ENCODE measurements around the gene CYP2W1. TPM values are rescaled to one million over a fixed set of nuclear protein-coding genes. Genes with fewer than 3 reads are reported as not detected.

CYP2W1 gene
- polyA plus RNA-seq, 1 donor (not counting 4 experiments of a cell fraction or from before 2014, with no cell fraction given): 0.05 TPM

DNA sequence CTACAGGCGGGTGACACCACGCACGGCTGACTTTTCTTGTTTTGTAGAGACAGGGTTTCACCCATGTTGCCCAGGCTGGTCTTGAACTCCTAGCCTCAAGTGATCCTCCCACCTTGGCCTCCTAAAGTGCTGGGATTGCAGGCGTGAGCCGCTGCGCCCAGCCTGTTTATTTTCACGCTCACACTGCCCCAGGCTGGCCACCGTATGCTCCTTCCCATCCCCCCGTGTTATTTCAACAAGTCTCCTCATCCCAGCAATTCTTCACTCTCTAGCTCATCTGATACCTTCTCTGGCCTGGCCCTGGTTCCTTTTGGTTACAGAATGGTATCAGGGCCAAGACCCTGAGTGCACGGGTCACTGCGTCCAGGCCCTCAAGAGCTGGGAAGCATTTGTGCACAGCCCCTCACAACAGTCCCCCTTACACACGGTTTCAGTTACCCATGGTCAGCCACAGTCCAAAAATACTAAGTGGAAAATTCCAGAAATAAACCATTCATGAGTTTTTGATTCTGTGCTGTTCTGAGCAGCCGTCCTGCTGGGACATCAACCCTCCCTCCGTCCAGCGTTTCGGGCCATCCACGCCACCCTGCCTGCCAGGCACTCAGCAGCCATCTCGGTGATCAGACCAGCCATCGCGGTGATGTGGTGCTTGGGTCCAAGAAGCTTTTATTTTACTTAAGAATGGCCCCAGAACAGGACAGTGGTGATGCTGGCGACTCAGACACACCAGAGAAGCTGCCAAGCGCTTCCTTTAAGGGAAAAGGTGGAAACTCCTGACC lies 16.5 kb upstream of the CYP2W1 start:
- peaks cover 9% of the 10 kb centered on the region for H4K20me1 ChIP-seq (ENCODE audit: control insufficient read depth, extremely low read depth, insufficient read depth, low read length)
- DNase-seq (ENCODE audit: low read depth, low spot score) (no peak), FAIRE-seq (no peak)
- peaks cover 13 to 38% of the 10 kb centered on the region in 2 experiments for H3K36me3 ChIP-seq (ENCODE audit: control insufficient read depth in 2 of 2, extremely low read depth in 1 of 2, insufficient read depth in 2 of 2, low read length in 2 of 2)
- TF ChIP-seq, protein P1, sequence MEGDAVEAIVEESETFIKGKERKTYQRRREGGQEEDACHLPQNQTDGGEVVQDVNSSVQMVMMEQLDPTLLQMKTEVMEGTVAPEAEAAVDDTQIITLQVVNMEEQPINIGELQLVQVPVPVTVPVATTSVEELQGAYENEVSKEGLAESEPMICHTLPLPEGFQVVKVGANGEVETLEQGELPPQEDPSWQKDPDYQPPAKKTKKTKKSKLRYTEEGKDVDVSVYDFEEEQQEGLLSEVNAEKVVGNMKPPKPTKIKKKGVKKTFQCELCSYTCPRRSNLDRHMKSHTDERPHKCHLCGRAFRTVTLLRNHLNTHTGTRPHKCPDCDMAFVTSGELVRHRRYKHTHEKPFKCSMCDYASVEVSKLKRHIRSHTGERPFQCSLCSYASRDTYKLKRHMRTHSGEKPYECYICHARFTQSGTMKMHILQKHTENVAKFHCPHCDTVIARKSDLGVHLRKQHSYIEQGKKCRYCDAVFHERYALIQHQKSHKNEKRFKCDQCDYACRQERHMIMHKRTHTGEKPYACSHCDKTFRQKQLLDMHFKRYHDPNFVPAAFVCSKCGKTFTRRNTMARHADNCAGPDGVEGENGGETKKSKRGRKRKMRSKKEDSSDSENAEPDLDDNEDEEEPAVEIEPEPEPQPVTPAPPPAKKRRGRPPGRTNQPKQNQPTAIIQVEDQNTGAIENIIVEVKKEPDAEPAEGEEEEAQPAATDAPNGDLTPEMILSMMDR (optimal IDR thresholded peaks at IDR 0.05 in 1 of 3, IDR thresholded peaks at IDR 0.05 in 1 of 3, conservative IDR thresholded peaks at IDR 0.05 in 1 of 3; ENCODE audit: extremely low read depth in 1 of 3, insufficient read depth in 2 of 3, low read length in 3 of 3): no peak
- no peak for TF ChIP-seq EZH2 (IDR thresholded peaks at IDR 0.05; ENCODE audit: low read length)
- H3K9me1 ChIP-seq (ENCODE audit: control insufficient read depth, extremely low read depth, insufficient read depth, low read length): no peaks in the 10 kb centered on the region
- no peak overlapping the region for H3K9ac ChIP-seq (ENCODE audit: control insufficient read depth, extremely low read depth, insufficient read depth, low read length)
- no peak overlapping the region for H3K4me2 ChIP-seq (ENCODE audit: control insufficient read depth, extremely low read depth, insufficient read depth, low read depth, low read length)
- H3K79me2 ChIP-seq (ENCODE audit: control insufficient read depth, insufficient read depth, low read length): peaks cover 16% of the 10 kb centered on the region
- dilution Hi-C loops (cut with MboI; ENCODE audit: extremely low pct_ligation_motif_present, low sequenced_read_pairs): no loop called here
- no peak overlapping the region for H3K4me3 ChIP-seq (ENCODE audit: control insufficient read depth in 2 of 3, extremely low read depth in 1 of 3, insufficient read depth in 2 of 3, low read depth in 1 of 3, low read length in 3 of 3)
- no peak overlapping the region for H2AFZ ChIP-seq (ENCODE audit: control insufficient read depth, low read length)
- H3K27me3 ChIP-seq (ENCODE audit: control insufficient read depth, extremely low read depth, insufficient read depth, low read length): peaks cover 15% of the 10 kb centered on the region
- no peaks in the 10 kb centered on the region for H3K9me3 ChIP-seq (ENCODE audit: control insufficient read depth, low read depth, low read length)
- H3K27ac ChIP-seq (ENCODE audit: control insufficient read depth, insufficient read depth, low read length): no peak overlapping the region
- no peaks in the 10 kb centered on the region for H3K4me1 ChIP-seq (ENCODE audit: control insufficient read depth, extremely low read depth, insufficient read depth, low read length)

DNA sequence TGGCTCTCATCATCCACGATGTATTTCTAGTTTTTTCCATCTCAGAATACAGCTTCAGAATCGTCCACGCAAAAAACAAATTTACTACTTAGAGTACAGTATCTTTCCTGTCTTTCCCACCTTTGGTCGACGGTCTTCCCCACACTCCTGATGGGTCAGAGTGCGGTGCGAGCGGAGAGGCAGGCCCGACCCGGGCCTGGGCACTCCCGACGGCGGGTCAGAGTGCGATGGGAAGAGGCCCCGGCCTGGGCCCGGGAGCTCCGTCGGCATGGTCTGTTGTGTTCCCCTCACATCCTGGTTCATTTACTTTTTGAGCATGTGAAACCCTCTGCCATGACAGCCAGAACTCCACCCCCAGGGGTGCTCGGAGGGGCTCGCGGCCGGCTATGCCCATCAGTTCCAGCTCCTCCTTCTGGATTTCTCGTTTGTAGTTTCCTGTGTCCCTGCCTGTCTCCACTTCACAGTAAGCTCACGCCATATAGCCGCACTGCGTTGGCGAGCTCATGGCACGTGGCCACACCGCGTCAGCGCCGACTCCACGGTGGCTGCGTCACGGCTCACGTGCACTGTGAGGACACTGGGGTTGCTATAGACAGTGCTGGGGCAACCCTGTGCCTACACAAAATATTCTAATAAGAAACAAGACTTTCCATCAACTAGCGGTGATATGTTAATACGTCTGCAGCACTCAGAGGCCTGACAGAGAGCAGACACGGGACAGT lies 15.5 kb upstream of the CYP2W1 start:
- Histone ChIP-seq H3K9me1 (ENCODE audit: control insufficient read depth, extremely low read depth, insufficient read depth, low read length) (no peaks in the 10 kb centered on the region), H4K20me1 (ENCODE audit: control insufficient read depth, extremely low read depth, insufficient read depth, low read length) (peaks cover 9% of the 10 kb centered on the region), H3K9me3 (ENCODE audit: control insufficient read depth, low read depth, low read length) (no peaks in the 10 kb centered on the region), H3K4me1 (ENCODE audit: control insufficient read depth, extremely low read depth, insufficient read depth, low read length) (no peaks in the 10 kb centered on the region), H3K4me3 (ENCODE audit: control insufficient read depth in 2 of 3, extremely low read depth in 1 of 3, insufficient read depth in 2 of 3, low read depth in 1 of 3, low read length in 3 of 3) (no peak overlapping the region), H3K4me2 (ENCODE audit: control insufficient read depth, extremely low read depth, insufficient read depth, low read depth, low read length) (no peak overlapping the region), H3K79me2 (ENCODE audit: control insufficient read depth, insufficient read depth, low read length) (peaks cover 24% of the 10 kb centered on the region), H3K27me3 (ENCODE audit: control insufficient read depth, extremely low read depth, insufficient read depth, low read length) (peaks cover 13% of the 10 kb centered on the region), H3K27ac (ENCODE audit: control insufficient read depth, insufficient read depth, low read length) (no peak overlapping the region), H2AFZ (ENCODE audit: control insufficient read depth, low read length) (no peak overlapping the region), H3K36me3 (ENCODE audit: control insufficient read depth in 2 of 2, extremely low read depth in 1 of 2, insufficient read depth in 2 of 2, low read length in 2 of 2) (peaks cover 15 to 45% of the 10 kb centered on the region in 2 experiments), H3K9ac (ENCODE audit: control insufficient read depth, extremely low read depth, insufficient read depth, low read length) (no peak overlapping the region)
- no peak for TF ChIP-seq EZH2 (IDR thresholded peaks at IDR 0.05; ENCODE audit: low read length)
- TF ChIP-seq, protein P1 (optimal IDR thresholded peaks at IDR 0.05 in 1 of 3, IDR thresholded peaks at IDR 0.05 in 1 of 3, conservative IDR thresholded peaks at IDR 0.05 in 1 of 3; ENCODE audit: extremely low read depth in 1 of 3, insufficient read depth in 2 of 3, low read length in 3 of 3): no peak
- dilution Hi-C loops (cut with MboI; ENCODE audit: extremely low pct_ligation_motif_present, low sequenced_read_pairs): no loop called here
- DNase-seq (ENCODE audit: low read depth, low spot score) (no peak), FAIRE-seq (no peak)
